SK-N-SH (cell line): ENCODE data around the gene ARID1B. TPM values are rescaled to one million over a fixed set of nuclear protein-coding genes. Genes with fewer than 3 reads are reported as not detected.

ENCODE experiments used
- CTCF ChIA-PET: fragments of 300-600, 350-600 bp; formaldehyde crosslinking; extraction: SDS; loops from one replicate; lab custom pipeline; 2021; lab: Yijun Ruan, JAX
- POLR2A ChIA-PET: fragments of 350-600 bp; sonication (Branson Sonifier 250); formaldehyde crosslinking; extraction: SDS; loops from one replicate; lab custom pipeline; 2020; ENCODE audit warnings: antibody characterized with exemption, inconsistent platforms; lab: Yijun Ruan, JAX
- DNase-seq: peaks from one replicate; pipeline ENCODE4 v3.0.0; 2012
- H2AFZ ChIP-seq: fragments of 200-600 bp; sonication (generic); 2 replicates; pipeline ENCODE4 v1.8.1; 2016; ENCODE audit warnings: antibody characterized with exemption, mild to moderate bottlenecking, low read depth
- H3F3A ChIP-seq: fragments of 200-600 bp; sonication (generic); replicated peaks from 2 replicates; pipeline ENCODE3; 2016; ENCODE audit warnings: antibody characterized with exemption, mild to moderate bottlenecking; ENCODE audit not compliant: insufficient read depth
- H3K27ac ChIP-seq, 2 experiments: fragments of 200-500 bp in 1 of 2; fragments of 200-600 bp in 1 of 2; sonication (Bioruptor generic) in 1 of 2; sonication (generic), shearing (Covaris generic) in 1 of 2; 2 replicates each; pipeline versions ENCODE4 v1.5.1 to v1.6.1; 2014 to 2016; ENCODE audit warnings: low read depth in 2 of 2, inconsistent platforms in 1 of 2, low read length in 1 of 2, mild to moderate bottlenecking in 1 of 2, mixed read lengths in 1 of 2
- H3K27me3 ChIP-seq: fragments of 200-600 bp; sonication (generic), shearing (Covaris generic); 2 replicates; pipeline ENCODE4 v1.6.1; 2016; ENCODE audit warnings: mixed run types; ENCODE audit not compliant: insufficient read depth
- H3K36me3 ChIP-seq, 2 experiments: fragments of 200-500 bp in 1 of 2; fragments of 200-600 bp in 1 of 2; sonication (Bioruptor generic) in 1 of 2; sonication (generic) in 1 of 2; replicated peaks in 1 of 2; 2 replicates each; pipeline versions ENCODE3 to v1.5.1; 2014 to 2016; ENCODE audit warnings: low read length in 1 of 2, mild to moderate bottlenecking in 1 of 2; ENCODE audit not compliant: insufficient read depth in 2 of 2, control insufficient read depth in 1 of 2
- H3K4me1 ChIP-seq, 2 experiments: fragments of 200-500 bp in 1 of 2; fragments of 200-600 bp in 1 of 2; sonication (Bioruptor generic) in 1 of 2; sonication (generic), shearing (Covaris generic) in 1 of 2; 2 replicates each; pipeline versions ENCODE4 v1.5.1 to v1.6.1; 2014 to 2016; ENCODE audit warnings: low read depth in 1 of 2, low read length in 1 of 2, mixed run types in 1 of 2; ENCODE audit not compliant: insufficient read depth in 2 of 2, control insufficient read depth in 1 of 2
- H3K4me2 ChIP-seq: fragments of 200-600 bp; sonication (generic), shearing (Covaris generic); 2 replicates; pipeline ENCODE4 v1.6.1; 2017; ENCODE audit warnings: mixed run types
- H3K4me3 ChIP-seq, 2 experiments: fragments of 200-500 bp in 1 of 2; fragments of 200-600 bp in 1 of 2; sonication (Bioruptor generic) in 1 of 2; sonication (generic), shearing (Covaris generic) in 1 of 2; 2 replicates each; pipeline versions ENCODE4 v1.5.1 to v1.8.1; 2014 to 2016; ENCODE audit warnings: low read depth in 2 of 2, inconsistent platforms in 1 of 2, low read length in 1 of 2, mild to moderate bottlenecking in 1 of 2, mixed read lengths in 1 of 2, moderate library complexity in 1 of 2
- H3K79me2 ChIP-seq: fragments of 200-600 bp; sonication (generic); 2 replicates; pipeline ENCODE4 v1.8.1; 2017; ENCODE audit warnings: mild to moderate bottlenecking; ENCODE audit not compliant: insufficient read depth
- H3K9ac ChIP-seq: fragments of 200-600 bp; sonication (generic); 2 replicates; pipeline ENCODE4 v1.6.1; 2017; ENCODE audit warnings: mixed run types
- H3K9me2 ChIP-seq: fragments of 200-600 bp; sonication (generic); 2 replicates; pipeline ENCODE4 v1.6.1; 2017; ENCODE audit warnings: mixed run types
- H3K9me3 ChIP-seq: fragments of 200-600 bp; sonication (generic); 2 replicates; pipeline ENCODE4 v1.6.1; 2017; ENCODE audit warnings: mixed run types, mild to moderate bottlenecking, moderate library complexity
- H4K20me1 ChIP-seq: fragments of 200-600 bp; sonication (generic); 2 replicates; pipeline ENCODE4 v1.6.1; 2017; ENCODE audit warnings: mild to moderate bottlenecking, mixed run types; ENCODE audit not compliant: insufficient read depth
- CHD2 ChIP-seq: fragments of 150-350 bp; IDR thresholded peaks from 2 replicates; pipeline ENCODE4 v1.6.1; 2018; ENCODE audit warnings: low read length; ENCODE audit not compliant: partially characterized antibody
- FOSL2 ChIP-seq: IDR thresholded peaks from 2 replicates; pipeline ENCODE4 v1.4.0; 2012; ENCODE audit warnings: low read depth, mild to moderate bottlenecking, moderate library complexity, borderline replicate concordance
- GABPA ChIP-seq: IDR thresholded peaks from 2 replicates; pipeline ENCODE4 v1.4.0; 2012; ENCODE audit warnings: low read depth, mild to moderate bottlenecking
- JUND ChIP-seq: IDR thresholded peaks from 2 replicates; pipeline ENCODE4 v1.4.0; 2012
- MEF2A ChIP-seq: IDR thresholded peaks from 2 replicates; pipeline ENCODE4 v1.4.0; 2012; ENCODE audit warnings: low read depth, borderline replicate concordance
- MXI1 ChIP-seq: IDR thresholded peaks from 2 replicates; pipeline ENCODE4 v1.6.1; 2012; ENCODE audit warnings: mild to moderate bottlenecking, low read depth, low read length, improper control_type of control experiment
- NFIC ChIP-seq: IDR thresholded peaks from 2 replicates; pipeline ENCODE4 v1.4.0; 2012; ENCODE audit warnings: borderline replicate concordance
- PBX3 ChIP-seq: IDR thresholded peaks from 2 replicates; pipeline ENCODE4; 2012
- POLR2AphosphoS5 ChIP-seq: IDR thresholded peaks from 2 replicates; pipeline ENCODE4 v1.6.1; 2012; ENCODE audit warnings: low read depth, low read length
- RAD21 ChIP-seq: IDR thresholded peaks from 2 replicates; pipeline ENCODE4 v1.6.1; 2012; ENCODE audit warnings: mild to moderate bottlenecking, low read length
- RCOR1 ChIP-seq: fragments of 150-350 bp; IDR thresholded peaks from 2 replicates; pipeline ENCODE4 v1.6.1; 2017; ENCODE audit warnings: antibody characterized with exemption, low read length
- SIN3A ChIP-seq: IDR thresholded peaks from 2 replicates; pipeline ENCODE4 v1.6.1; 2012; ENCODE audit warnings: low read depth, mild to moderate bottlenecking, low read length, moderate library complexity, borderline replicate concordance
- SMC3 ChIP-seq: IDR thresholded peaks from 2 replicates; pipeline ENCODE4 v1.6.1; 2012; ENCODE audit warnings: low read depth, low read length, improper control_type of control experiment
- TAF1 ChIP-seq: IDR thresholded peaks from 2 replicates; pipeline ENCODE4 v1.6.1; 2012; ENCODE audit warnings: low read depth, mild to moderate bottlenecking, low read length, moderate library complexity, borderline replicate concordance
- TEAD4 ChIP-seq: IDR thresholded peaks from 2 replicates; pipeline ENCODE4 v1.4.0; 2012; ENCODE audit warnings: mild to moderate bottlenecking, borderline replicate concordance; ENCODE audit not compliant: insufficient read depth
- USF1 ChIP-seq: IDR thresholded peaks from 2 replicates; pipeline ENCODE4 v1.4.0; 2012; ENCODE audit warnings: low read depth, borderline replicate concordance
- YY1 ChIP-seq: IDR thresholded peaks from 2 replicates; pipeline ENCODE4 v1.4.0; 2012; ENCODE audit warnings: low read depth, mild to moderate bottlenecking
- WGBS: methylation state at CpG from one replicate; pipeline ENCODE4 v1.1.6; 2017; ENCODE audit warnings: low lambda C conversion rate; 5-methylcytosine and 5-hydroxymethylcytosine counted together
- polyA plus RNA-seq, 3 experiments: library from polyadenylated mRNA; depleted of rRNA; stranded (reverse); fragments of >200 nt; gene quantifications; 2 replicates each; pipeline ENCODE4 v1.2.3, GENCODE V29; 2012
- TF ChIP-seq, protein P1 (sequence below): fragments of 200-600 bp; sonication (generic); IDR thresholded peaks from 2 replicates; pipeline ENCODE4 v1.6.1; 2017; ENCODE audit warnings: antibody characterized with exemption, mild to moderate bottlenecking, moderate library complexity
- TF ChIP-seq, protein P2 (sequence below): fragments of 150-350 bp; IDR thresholded peaks from 2 replicates; pipeline ENCODE4 v1.6.1; 2017; ENCODE audit warnings: antibody characterized with exemption, low read length, low read depth, borderline replicate concordance
- TF ChIP-seq, protein P3 (sequence below): fragments of 150-350 bp; IDR thresholded peaks from 2 replicates; pipeline ENCODE4 v1.6.1; 2016; ENCODE audit warnings: mild to moderate bottlenecking, low read depth, low read length

Gene ARID1B
- polyA plus RNA-seq, 1 of the 3 experiments (the other 2 are of a cell fraction): 13.6 TPM

DNA sequence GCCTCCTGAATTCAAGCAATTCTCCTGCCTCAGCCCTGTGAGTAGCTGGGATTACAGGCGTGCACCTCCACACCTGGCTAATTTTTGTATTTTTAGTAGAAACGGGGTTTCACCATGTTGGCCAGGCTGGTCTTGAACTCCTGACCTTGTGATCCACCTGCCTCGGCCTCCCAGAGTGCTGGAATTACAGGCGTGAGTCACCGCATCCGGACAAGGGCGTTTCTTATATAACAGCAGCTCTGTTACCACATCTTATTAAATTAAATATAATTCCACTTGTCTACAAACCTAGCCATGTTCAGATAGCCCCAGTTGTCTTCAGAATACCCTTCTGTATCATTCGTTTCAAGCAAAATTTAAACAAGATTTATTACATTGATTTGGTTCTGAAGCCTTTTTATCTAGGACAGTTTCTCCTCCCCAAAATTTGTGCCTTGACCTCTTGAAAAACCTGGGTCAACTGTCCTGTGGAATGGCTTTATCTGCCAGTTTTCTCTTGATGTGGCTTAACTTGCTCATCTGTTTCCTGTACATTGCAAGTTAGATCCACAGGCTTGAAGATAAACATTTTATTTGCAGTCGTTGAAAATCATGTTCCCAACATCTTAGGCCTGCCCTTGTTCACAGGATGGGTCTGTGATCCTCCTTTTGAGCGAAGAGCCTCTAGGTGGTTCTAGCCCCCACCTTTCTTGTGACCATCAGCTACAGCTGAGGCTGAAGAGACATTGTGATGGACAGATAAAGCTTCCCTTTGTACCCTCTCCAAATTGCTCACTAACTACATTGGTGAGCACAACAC lies 132.2 kb downstream of the ARID1B start:
- Histone ChIP-seq H3K4me1 (peaks cover 0 to 5% of the 10 kb centered on the region in 2 experiments; a peak in 1 of 4 replicates), H3K4me3 (no peak overlapping the region), H3K9me3 (no peaks in the 10 kb centered on the region), H3K27me3 (no peaks in the 10 kb centered on the region), H3F3A (peaks cover 3% of the 10 kb centered on the region), H4K20me1 (peaks cover 26% of the 10 kb centered on the region; the same call in 1 of the 2 replicates), H3K27ac (no peak overlapping the region), H2AFZ (no peak overlapping the region), H3K79me2 (peaks cover 78% of the 10 kb centered on the region), H3K4me2 (no peak overlapping the region), H3K9ac (no peak overlapping the region), H3K9me2 (no peaks in the 10 kb centered on the region), H3K36me3 (peaks cover 6 to 15% of the 10 kb centered on the region in 2 experiments)
- TF ChIP-seq NFIC (no peak), SMC3 (no peak), MEF2A (no peak), RAD21 (no peak), SIN3A (no peak), POLR2AphosphoS5 (no peak), GABPA (no peak), PBX3 (no peak)
- TF ChIP-seq, protein P1, sequence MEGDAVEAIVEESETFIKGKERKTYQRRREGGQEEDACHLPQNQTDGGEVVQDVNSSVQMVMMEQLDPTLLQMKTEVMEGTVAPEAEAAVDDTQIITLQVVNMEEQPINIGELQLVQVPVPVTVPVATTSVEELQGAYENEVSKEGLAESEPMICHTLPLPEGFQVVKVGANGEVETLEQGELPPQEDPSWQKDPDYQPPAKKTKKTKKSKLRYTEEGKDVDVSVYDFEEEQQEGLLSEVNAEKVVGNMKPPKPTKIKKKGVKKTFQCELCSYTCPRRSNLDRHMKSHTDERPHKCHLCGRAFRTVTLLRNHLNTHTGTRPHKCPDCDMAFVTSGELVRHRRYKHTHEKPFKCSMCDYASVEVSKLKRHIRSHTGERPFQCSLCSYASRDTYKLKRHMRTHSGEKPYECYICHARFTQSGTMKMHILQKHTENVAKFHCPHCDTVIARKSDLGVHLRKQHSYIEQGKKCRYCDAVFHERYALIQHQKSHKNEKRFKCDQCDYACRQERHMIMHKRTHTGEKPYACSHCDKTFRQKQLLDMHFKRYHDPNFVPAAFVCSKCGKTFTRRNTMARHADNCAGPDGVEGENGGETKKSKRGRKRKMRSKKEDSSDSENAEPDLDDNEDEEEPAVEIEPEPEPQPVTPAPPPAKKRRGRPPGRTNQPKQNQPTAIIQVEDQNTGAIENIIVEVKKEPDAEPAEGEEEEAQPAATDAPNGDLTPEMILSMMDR: no peak
- TF ChIP-seq, protein P2, sequence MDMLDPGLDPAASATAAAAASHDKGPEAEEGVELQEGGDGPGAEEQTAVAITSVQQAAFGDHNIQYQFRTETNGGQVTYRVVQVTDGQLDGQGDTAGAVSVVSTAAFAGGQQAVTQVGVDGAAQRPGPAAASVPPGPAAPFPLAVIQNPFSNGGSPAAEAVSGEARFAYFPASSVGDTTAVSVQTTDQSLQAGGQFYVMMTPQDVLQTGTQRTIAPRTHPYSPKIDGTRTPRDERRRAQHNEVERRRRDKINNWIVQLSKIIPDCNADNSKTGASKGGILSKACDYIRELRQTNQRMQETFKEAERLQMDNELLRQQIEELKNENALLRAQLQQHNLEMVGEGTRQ: no peak
- POLR2A ChIA-PET: no interaction called here
- CTCF ChIA-PET: interaction anchor here (1.3 kb wide), 1 partner anchor 11 kb away, joined by 5 read pairs; no protein-coding TSS in a partner anchor
- 87% methylated on average over 10 of the region's 10 CpGs for WGBS
- DNase-seq: no peak

GRCh38 chr6:156910011-156910334 lies 132.8 kb downstream of the ARID1B start:
- H3K27ac ChIP-seq: no peak overlapping the region
- ChIA-PET POLR2A (no interaction called here), CTCF (interaction anchor here (1.3 kb wide), 1 partner anchor 12 kb away, joined by 5 read pairs; no protein-coding TSS in a partner anchor)
- H3K79me2 ChIP-seq: peaks cover 83% of the 10 kb centered on the region
- WGBS: 95% methylated on average over 4 of the region's 4 CpGs
- H4K20me1 ChIP-seq: peaks cover 29% of the 10 kb centered on the region; the same call in 1 of the 2 replicates
- no peaks in the 10 kb centered on the region for H3K27me3 ChIP-seq
- H3K9me2 ChIP-seq: no peaks in the 10 kb centered on the region
- no peak overlapping the region for H3K4me2 ChIP-seq
- H3K4me3 ChIP-seq: no peak overlapping the region
- H3K4me1 ChIP-seq: peaks cover 0 to 5% of the 10 kb centered on the region in 2 experiments; a peak in 1 of 4 replicates
- no peak overlapping the region for H3K9ac ChIP-seq
- no peak for DNase-seq
- H3F3A ChIP-seq: peaks cover 3% of the 10 kb centered on the region
- no peaks in the 10 kb centered on the region for H3K9me3 ChIP-seq
- no peak overlapping the region for H2AFZ ChIP-seq
- H3K36me3 ChIP-seq: peaks cover 2 to 15% of the 10 kb centered on the region in 2 experiments
- TF ChIP-seq MXI1 (no peak), RAD21 (no peak), RCOR1 (no peak), JUND (no peak), FOSL2 (no peak), TAF1 (no peak), USF1 (no peak), TEAD4 (no peak), POLR2AphosphoS5 (no peak), YY1 (no peak), CHD2 (no peak)
- TF ChIP-seq, protein P3, sequence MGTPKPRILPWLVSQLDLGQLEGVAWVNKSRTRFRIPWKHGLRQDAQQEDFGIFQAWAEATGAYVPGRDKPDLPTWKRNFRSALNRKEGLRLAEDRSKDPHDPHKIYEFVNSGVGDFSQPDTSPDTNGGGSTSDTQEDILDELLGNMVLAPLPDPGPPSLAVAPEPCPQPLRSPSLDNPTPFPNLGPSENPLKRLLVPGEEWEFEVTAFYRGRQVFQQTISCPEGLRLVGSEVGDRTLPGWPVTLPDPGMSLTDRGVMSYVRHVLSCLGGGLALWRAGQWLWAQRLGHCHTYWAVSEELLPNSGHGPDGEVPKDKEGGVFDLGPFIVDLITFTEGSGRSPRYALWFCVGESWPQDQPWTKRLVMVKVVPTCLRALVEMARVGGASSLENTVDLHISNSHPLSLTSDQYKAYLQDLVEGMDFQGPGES: no peak
- TF ChIP-seq, protein P2: no peak
